H1 (cell line): ENCODE results near the gene EFHB. TPM values are rescaled to one million over a fixed set of nuclear protein-coding genes. Genes with fewer than 3 reads are reported as not detected.

ENCODE experiments used
- polyA plus RNA-seq, 7 experiments: library from polyadenylated mRNA; depleted of rRNA in 3 of 7; stranded (reverse) in 5 of 7; unstranded in 2 of 7; fragments of >200 nt in 5 of 7; fragments of 200-250 nt in 2 of 7; gene quantifications; 1 replicate in 5 of 7; 2 replicates in 1 of 7; 4 replicates in 1 of 7; pipeline versions ENCODE4 v1.2.1 to v1.2.3, GENCODE V29; 2011 to 2013; ENCODE audit warnings: missing spikeins in 2 of 7, mixed read lengths in 2 of 7
- total RNA-seq: library from RNA; stranded (reverse); fragmentation: NEBNext Ultra II Directional; extraction: Animal tissue kit (Norgen Biotek cat#: 25700); gene quantifications from 2 replicates; pipeline ENCODE4 v1.2.1, GENCODE V29; 2021

Gene EFHB
- total and polyA plus RNA-seq, 2 of the 8 experiments (the other 6 are each of a cell fraction or from before 2014, with no cell fraction given) = 0.12 to 1.3 TPM

Other genes with a start within 250 kb of the EFHB start
- 77.7 and 86.6 TPM in 2 replicates for gene RAB5A, start 12.9 kb upstream of the EFHB start, total RNA-seq
- gene RAB5A, start 12.9 kb upstream of the EFHB start, polyA plus RNA-seq (2011; rRNA removed) = 16.8 and 22.4 TPM in 2 replicates
- gene PP2D1, start 78.0 kb upstream of the EFHB start, total RNA-seq = not detected in 2 replicates
- gene PP2D1, start 78.0 kb upstream of the EFHB start, polyA plus RNA-seq (2011; rRNA removed) = not detected in 2 replicates
- 0.91 and 1.4 TPM in 2 replicates for gene KAT2B, start 106.2 kb upstream of the EFHB start, total RNA-seq
- 0.14 and 0.24 TPM in 2 replicates for gene KAT2B, start 106.2 kb upstream of the EFHB start, polyA plus RNA-seq (2011; rRNA removed)